Measurements from ENCODE around the gene RAB35.

RAB35 gene

DNA sequence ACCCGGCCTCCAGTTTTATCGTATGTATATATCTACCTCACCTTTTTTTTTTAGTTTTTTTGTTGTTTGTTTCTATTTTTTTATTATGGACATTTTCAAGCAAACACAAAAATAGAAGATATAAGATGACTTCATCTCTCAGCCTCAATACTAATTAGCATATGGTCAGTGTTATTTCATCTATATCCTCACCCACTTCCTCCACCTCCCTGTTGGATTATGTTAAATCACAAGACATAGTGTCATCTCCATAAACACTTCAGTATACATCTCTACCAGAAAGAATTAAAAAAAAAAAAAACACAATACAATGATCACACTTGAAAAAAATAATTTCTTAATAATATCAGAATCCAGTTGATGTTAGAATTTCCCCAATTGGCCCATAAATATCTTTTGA lies 34.9 kb downstream of the RAB35 start:
- DNase-seq: no peak

DNA sequence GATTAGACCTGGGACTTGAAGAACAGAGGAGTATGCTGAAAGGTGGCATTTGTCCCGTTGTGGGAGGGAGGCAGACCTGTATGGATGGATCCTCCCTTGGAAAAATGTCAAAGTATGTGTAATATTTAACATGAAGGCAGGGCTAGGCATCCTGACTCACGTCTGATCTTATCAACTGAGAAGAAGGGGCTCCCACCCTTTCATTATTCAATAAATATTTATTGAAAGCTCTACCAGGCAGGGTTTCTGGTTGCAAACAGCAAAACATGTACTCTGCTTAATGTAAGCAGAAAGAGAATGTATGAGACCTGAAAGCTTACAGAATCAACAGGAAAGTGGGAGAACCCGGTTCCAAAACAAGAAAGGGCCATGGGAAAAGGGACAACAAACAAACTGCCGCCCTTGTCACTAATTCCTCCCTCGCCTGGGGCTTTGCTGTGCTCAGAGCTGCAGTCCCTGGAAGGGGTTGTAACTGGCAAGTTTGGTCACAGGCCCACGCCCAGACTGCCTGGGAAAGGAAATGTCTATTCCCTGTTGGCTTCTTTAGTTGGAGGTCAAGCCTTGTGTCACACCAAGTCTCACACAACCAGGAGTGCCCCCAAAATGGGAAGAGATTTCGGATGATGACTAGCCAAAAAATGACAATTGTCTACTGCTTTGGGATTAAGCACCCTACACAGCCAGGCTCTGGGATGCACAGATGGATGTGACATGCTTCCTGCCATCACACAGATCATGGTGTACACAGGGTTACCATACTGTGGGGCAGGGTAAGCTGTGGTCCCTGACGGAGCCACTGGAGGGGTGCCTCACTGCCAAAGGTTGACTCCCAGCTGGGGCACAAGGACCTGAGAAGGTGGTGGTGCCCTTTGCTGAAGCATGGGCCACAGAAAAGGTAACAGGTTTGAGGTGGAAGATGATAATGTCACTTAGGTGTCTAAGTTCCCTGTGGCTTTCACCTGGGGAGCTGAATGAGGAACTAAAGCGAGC lies 36.8 kb downstream of the RAB35 start:
- DNase-seq: no peak

DNA sequence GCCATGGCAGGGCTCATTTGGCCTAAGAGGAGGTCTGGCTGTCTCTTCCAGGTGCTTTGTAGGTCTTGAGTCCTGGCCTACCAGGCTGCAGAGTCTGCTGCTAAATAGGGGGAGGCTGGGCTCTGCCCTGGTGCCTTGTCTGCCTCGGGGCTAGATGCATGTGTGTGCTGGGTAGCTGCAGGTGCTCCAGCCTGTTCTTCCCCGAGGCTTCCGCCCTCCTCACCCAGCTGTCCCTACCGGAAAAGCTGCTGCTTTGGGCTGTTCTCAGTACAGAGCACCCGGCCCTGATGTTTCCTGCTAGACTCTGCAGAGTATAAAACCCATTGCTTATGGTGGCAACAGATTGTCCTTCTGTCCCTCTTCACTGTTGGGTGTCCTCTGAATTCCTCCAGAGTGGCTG lies 37.7 kb downstream of the RAB35 start:
- no peak for DNase-seq

DNA sequence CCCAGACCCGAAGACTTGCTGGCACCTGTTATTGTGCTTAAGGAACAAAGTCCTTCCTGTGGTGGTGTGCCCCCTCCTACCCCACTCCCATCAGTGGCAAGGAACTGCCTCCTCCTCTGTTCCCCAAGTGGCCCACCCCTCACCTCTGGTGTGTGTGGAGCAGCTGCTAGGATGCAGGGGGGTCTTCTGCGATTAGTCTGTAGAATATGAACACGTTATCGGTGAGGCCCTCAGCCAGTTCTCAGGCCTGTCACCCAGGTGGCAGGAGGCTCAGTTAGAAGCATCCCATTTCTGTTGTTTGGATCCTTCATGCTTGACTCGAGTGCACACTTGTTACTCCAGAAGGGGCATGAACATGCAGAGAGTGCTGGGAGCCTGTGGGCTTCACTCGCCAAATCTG lies 39.3 kb downstream of the RAB35 start:
- DNase-seq: no peak

DNA sequence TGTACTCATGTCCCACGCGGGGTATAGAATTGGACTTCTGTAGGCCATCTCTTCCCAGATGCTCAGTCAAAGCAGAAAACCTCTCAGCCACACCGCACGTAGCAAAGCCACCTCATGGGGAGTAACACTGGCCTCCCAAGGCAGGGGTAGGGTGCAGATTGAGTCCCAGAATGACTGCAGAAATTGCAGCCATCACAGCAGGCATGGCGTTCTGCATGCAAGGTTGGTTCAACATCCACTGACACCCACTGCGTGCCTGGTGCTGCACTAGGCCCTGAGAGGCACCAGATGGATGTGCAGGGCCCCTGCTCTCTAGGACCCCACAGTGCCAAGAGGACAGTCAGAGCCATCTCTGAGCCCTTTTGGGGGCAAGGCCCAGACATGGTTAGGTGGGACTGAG lies 39.9 kb downstream of the RAB35 start:
- no peak for DNase-seq

DNA sequence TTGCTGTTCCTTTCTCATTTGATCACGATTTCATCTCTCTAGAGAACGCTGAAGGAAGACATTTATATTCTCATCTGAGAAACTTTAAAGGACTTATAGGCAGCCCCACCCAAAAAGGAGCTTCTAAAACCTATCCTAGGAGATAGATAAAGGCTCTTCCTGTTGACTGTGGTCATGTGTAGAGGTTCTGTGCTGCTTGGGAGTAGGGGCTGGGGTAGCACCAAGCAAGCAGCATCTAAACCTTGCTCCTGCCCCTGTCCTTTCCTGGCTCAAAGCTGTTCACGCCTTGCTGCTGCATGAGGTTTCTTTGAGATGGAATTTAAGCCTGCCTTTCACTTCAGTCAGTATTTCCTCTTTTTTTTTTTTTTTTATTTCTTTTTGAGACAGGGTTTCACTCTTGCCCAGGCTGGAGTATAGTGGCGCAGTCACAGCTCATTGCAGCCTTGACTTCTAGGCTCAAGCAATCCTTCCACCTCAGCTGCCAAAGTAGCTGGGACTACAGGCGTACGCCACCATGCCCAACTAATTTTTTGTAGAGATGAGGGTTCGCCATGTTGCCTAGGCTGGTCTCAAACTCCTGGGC lies 41.4 kb downstream of the RAB35 start:
- DNase-seq: no peak

DNA sequence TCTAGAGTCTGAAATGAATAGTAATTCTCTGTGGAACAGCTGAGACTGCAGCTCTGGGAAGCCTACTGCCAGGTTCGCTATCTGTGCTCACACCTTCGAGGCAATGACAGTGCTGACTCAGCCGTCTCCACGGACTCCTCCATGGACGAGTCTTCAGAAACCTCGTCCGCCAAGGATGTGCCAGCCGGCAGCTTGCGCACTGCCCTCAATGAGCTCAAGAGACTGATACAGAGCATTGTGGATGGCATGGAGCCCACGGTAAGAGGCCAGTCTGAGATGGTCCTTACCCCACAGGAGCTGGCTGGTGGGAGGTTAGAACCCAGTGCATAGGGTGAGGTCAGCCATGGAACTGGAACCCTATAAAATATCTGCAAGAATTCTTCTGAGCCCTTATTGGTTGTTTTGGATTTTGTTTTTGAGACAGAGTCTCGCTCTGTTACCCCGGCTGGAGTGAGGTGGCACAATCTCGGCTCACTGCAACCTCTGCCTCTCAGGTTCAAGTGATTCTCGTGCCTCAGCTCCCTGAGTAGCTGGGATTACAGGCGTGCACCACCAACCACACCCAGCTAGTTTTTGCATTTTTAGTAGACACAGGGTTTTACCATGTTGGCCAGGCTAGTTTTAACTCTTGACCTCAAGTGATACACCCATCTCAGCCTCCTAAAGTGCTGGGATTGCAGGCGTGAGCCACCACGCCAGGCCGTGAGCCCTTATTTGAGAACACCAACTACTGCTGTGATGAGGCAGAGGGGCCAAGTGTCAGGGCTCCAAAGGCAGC lies 43.9 kb downstream of the RAB35 start:
- DNase-seq: no peak

DNA sequence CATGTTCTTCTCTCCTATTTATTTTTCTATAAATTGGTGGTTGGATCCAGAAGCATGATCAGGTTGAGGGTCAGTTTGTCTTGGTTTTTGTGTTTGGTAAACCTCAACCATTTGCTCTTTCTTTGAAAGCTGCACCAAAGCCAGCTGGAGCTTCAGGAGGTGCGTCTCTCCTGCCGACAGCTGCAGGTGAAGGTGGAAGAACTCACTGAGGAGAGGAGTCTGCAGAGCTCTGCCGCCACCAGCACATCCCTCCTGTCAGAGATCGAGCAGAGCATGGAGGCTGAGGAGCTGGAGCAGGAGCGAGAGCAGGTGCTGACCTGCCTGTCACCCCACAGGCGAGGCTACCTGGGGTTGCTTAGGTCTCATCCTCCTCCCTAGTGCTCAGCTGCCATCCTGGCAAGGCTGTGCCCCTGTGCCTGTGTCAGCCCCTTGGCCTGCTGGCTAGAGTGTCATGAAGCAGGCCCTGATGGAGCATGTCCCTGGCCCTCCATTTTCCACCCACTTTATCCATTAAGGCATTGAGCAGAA lies 45.0 kb downstream of the RAB35 start:
- DNase-seq: no peak

DNA sequence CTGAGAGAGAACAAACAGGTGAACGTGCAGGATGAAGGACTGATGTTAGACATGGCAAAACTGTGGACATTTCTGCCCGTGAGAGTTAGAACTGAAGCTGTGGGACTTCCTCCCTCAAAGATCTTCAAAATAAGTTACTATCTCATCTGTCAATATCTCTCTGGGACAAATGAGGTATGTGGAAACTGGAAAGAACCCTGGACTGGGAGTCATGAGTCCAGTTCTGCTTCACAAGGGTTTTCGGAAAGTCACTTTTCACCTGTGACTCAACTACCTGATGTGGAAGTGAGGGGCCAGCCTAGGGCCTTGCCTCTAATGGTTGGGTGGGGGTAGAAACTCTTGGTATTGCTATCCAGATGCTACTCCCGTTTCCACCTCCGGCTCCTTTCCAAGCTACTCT lies 47.3 kb downstream of the RAB35 start:
- DNase-seq: no peak

DNA sequence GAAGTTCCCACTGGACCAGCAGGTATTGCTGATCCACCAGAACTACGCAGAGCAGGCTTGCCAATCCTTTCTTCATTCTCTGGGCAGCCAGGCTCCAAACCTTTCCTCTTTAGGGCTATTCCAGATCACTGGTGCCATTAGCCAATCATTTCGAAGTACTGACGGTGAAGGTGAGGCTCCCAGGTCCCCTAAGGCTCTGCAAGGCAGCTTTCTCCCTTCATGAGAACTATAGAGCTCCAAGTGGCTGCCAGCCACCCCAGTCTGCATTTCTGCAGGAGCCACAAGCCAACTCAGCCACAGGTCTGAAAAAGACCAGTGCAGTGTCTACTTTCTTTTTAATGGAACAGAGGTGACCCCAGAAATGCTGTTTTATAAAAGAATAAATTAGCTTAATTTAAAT lies 48.7 kb downstream of the RAB35 start:
- DNase-seq: no peak

DNA sequence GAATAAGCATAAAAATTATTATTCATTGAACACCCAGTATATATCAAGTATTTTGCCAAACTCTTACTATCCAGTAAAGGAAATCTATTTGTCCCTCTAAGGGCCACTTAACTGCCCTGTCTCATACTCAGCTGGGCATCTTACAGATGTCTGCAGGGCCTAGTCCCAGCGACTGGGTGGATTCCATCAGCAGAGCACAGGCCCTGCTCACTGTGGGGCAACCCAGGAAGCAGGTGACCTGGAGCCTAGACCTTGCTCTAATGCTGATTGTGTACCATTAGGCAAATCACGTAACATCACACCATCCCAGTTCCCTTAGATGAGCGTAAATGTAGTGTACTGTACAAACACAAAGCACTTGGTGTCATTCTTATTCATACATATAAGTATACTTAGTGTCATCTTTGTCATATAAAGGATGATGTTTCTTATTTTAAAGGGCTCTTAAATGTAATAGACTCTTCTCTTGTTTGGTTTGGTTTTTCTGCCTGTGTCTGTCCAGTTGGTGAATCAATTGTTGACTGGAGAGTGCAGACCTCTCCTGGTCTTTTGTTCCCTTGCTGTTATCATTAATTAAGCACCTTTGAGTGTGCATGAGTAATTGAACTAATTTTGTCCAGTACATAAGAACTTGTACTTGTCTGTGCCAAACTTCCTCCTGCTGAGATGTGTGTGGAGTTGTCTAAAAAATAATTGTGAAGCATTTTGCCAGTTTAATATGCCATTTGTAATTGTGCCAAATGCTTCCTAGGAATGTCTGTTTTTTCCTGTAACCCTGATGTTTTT lies 49.3 kb downstream of the RAB35 start:
- no peak for DNase-seq

DNA sequence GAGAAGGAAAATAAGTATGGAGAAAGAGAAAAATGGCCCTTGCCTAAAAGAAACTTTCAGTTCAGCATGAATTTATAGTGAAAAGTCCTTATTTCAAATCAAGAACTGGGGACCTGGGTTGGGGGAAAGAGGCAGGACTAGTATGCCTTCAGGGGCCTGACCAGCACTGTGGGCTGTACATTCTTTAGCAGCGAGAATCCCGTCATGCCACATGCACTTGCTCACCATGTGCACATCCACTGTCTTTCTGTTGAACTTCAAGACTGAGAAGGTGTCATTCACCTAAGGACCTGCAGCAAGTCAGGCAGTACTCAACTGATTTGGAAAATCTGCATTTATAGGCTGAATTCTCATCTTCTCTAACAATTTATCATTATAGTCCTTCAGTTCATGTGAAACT lies 50.2 kb downstream of the RAB35 start:
- no peak for DNase-seq

DNA sequence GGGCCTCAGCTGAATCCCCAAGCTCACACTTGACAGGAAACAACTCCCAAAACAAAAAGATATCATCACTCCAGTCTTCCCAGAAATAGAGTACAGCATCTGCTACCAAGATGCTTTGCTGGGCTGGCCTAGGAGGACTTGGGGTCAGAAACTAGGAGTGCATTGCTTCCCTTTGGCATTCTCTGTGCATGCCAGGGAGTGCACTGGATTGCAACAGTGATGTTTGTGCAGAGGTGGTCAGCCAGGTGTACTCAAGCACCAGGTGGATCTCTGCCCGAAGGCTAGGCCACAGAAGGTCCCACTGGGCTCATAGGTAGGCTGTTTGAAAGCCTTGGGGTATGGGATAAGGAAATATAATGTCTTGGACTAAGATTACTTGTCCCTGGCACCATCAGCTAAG lies 51.1 kb downstream of the RAB35 start:
- no peak for DNase-seq

DNA sequence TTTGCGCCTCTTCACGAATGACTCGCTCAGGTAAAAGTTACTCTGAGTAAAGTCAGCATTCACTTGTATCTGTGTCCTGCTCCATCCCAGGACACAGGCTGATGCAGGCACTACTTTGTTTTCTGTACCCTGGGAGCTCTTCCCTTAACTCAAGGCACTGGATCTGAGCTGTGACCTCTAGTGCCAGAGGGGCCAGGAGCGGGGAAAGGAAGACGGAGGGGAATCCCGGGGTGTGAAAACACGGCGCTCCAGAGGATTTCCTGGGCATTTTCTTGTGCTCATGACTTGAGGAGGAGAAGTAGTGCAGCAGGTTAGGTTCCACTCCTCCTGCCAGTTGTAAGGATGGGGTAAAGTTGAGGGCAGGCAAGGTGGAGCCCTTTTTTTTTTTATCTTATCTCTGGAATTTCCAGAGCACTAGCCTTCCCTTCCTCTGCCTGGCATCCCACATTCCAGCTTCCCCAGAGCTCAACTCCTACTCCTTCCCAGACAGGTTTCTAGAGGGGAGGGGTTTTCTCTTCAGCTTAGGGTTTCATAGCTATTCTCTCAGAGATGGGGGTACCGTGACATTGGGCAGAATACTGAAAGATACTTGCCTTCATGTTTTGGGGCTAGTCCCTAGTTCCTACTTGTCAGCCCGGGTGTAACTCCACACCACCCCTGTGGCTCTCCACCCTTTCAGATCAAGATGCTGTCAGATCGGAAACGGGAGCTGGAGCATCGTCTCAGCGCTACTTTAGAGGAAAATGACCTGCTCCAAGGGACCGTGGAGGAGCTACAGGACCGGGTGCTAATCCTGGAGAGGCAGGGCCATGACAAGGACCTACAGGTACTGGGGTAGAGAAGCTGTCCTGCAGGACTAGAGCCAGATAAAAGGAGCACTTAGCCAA lies 52.3 kb downstream of the RAB35 start:
- no peak for DNase-seq

DNA sequence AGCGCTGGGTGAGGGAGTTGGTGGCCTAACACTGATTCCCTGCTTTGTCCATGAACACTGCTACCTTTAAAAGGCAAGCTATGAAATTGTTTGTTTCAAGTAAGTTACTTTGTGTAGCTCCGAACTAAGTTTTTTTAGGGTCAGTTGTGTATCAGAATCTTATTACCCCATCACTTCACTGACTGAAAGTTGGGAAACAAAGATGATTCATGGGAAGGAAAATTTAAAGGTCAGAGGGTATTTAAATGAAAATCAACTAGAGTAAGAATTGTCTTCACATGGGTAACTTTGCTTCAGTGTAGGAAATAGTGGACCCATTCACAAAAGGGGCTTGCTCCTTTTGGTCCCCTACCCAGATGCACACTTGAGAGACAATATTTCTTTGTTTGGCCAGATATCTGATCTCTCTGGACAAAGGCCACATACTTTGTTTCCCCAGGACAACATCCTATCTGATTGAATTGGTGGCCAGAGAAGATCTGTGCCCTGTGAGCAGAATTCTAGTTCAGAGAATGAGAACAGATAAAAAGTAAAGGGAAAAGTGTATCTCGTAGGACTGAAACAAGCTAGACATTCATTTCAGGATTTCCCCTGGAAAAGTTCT lies 53.5 kb downstream of the RAB35 start:
- no peak for DNase-seq

DNA sequence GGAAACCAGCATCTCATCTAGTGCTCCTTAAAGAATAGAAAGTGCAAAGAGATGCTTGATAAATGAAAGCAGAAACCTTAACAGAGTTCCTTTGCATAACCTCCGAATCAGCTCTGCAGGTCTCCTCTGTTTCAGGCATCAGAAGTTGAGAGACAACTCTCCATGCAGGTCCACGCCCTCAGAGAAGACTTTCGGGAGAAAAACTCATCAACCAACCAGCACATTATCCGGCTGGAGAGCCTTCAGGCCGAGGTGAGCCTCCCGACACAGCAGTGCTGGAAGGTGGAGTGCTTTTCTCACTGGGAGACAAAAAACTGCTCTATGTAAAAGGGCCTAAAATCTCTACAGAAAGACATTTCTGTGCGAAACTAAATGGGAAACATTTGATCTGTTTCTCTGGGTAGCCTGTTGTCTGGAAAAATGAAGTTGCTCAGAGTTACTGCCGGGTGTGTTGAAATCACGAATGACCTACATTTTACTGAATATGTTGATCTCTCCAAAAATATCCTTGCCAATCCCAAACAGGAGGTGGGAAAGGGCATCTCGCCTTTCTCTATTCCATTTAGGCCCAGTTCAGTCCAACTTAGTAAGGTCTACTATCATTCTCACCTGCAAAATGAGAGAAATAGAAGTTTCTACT lies 54.9 kb downstream of the RAB35 start:
- DNase-seq: no peak

DNA sequence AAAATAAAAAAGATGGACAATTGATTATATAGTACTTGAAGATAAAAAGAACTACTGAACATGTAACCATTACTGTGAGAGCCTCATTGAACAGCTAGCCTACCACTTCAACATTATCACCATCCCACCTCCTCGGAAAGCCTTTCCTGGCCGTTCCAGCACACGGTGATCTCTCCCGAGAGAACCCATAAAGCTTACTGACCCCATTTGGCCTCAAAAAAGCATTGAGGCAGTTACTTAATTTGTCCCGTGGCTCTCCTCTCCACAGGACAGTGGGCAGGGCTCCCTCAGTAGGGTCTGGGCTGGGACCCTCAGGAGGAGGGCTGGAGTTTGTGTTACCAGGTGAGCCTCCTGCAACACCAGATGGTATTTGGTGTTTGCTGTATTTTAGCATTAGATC lies 55.8 kb downstream of the RAB35 start:
- no peak for DNase-seq

DNA sequence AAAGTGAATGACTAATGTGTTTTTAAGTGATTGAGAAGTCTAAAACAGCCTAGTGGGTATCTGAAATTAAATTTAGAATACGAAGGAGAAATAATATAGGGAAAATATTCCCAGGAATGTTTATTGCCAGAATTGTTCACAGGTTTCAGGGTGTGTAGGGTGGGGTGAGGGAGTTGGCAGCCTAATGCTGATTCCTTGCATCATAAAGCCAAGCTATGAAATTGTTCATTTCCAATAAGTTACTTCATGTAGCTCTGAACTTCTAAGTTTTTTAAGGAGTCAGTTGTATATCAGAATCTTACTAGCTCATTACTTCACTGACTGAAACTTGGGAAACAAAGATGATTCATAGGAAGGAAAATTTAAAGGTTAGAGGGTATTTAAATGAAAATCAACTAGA lies 56.4 kb downstream of the RAB35 start:
- DNase-seq: no peak

DNA sequence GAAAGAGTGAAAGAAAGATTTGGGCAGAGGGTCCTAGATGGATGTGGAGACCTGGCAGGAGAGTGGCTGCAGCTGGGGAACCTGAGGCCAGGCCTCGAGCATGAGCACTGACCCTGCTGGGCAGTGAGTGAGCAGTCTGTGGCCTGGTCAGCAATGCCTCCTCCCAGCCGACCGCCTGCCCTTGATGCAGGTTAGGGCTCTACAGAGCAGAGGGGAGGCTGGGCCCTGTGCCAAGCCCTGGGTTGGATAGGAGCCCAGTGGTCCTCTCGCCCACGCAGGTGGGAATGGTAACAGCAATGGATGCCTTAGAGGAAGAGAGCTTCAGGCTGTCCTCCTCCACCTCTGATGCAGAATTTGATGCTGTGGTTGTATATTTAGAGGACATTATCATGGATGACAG lies 59.8 kb downstream of the RAB35 start:
- DNase-seq: no peak

DNA sequence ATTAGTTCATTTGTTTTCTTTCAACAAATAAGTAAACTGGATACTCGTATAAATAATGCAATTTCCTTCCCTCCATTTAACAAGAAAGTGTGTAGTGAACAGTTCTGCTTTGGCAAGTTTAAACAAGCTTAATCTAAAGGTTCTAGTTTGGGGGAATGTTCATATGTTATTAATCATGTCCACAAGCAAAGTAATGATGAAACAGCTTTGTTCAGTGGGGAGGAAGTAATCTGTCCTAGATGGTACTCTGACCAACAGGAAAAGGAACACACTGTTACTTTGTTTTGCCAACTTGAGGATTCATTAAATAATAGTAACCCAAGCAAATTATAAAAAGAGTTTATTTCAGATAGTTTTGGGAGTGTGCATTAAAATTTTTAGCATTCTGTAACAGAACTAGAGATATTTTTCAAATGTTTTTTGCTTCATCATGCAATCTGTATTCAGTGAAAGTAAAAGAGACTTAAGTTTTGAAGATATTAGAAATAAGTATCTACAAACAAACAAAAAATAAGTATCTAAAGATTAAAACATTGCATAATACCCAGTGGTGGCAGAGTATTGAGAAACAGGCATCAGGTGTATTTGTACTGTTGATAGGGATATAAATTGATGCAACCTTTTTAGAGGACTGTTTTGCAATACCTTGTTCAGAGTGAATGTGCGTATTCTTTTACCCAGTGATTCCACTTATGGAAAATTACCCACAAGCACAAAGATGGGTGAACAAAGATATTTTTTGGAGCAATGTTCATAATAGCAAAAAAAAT lies 61.1 kb downstream of the RAB35 start:
- no peak for DNase-seq
